Thoracic aorta (tissue), 2 donors: ENCODE results near the gene CHMP4A. TPM values are rescaled to one million over a fixed set of nuclear protein-coding genes. Genes with fewer than 3 reads are reported as not detected.

ENCODE experiments used
- ATAC-seq: fragments of 150-250 bp; one replicate; pipeline ENCODE4 v1.8.0; 2017; ENCODE audit warnings: low read depth; ENCODE audit not compliant: insufficient number of reproducible peaks, low FRiP score
- DNase-seq: peaks from one replicate; pipeline ENCODE4 v3.0.0-alpha.2; 2020; ENCODE audit warnings: low spot score
- H3K27ac ChIP-seq, 2 donors: fragments of 200-600 bp; sonication (generic); 1 replicate in 1 of 2; 2 replicates in 1 of 2; pipeline ENCODE4 v1.5.1; 2016; ENCODE audit warnings: mild to moderate bottlenecking in 2 of 2, moderate library complexity in 2 of 2
- H3K27me3 ChIP-seq: fragments of 200-600 bp; sonication (generic); replicated peaks from 2 replicates; pipeline ENCODE4 v1.6.0; 2016; ENCODE audit warnings: mild to moderate bottlenecking; ENCODE audit not compliant: insufficient read depth
- H3K36me3 ChIP-seq: fragments of 200-600 bp; sonication (generic); one replicate; pipeline ENCODE4 v1.5.1; 2016
- H3K4me1 ChIP-seq, 2 donors: fragments of 200-600 bp; sonication (generic); 1 replicate in 1 of 2; 2 replicates in 1 of 2; pipeline versions ENCODE4 v1.5.1 to v1.6.0; 2016; ENCODE audit warnings: low read depth in 2 of 2, mild to moderate bottlenecking in 1 of 2; ENCODE audit not compliant: control insufficient read depth in 1 of 2
- H3K4me3 ChIP-seq: fragments of 200-600 bp; sonication (generic); 2 replicates; pipeline ENCODE4 v1.5.1; 2016; ENCODE audit warnings: mild to moderate bottlenecking
- H3K9me3 ChIP-seq: fragments of 200-600 bp; sonication (generic); 2 replicates; pipeline ENCODE4 v1.5.1; 2016
- total RNA-seq, 2 donors: library from RNA; depleted of rRNA; stranded (reverse); fragments of >200 nt; gene quantifications; one replicate each; pipeline versions ENCODE4 v1.1.0 to v1.2.3, GENCODE V29; 2016
- TF ChIP-seq, protein P1 (sequence below): fragments of 200-600 bp; sonication (generic); IDR thresholded peaks from one replicate; pipeline ENCODE4 v1.5.1; 2019; ENCODE audit warnings: antibody characterized with exemption

The CHMP4A gene
- total RNA-seq, 2 donors from 2014 or later = 33.4 to 58.3 TPM

DNA sequence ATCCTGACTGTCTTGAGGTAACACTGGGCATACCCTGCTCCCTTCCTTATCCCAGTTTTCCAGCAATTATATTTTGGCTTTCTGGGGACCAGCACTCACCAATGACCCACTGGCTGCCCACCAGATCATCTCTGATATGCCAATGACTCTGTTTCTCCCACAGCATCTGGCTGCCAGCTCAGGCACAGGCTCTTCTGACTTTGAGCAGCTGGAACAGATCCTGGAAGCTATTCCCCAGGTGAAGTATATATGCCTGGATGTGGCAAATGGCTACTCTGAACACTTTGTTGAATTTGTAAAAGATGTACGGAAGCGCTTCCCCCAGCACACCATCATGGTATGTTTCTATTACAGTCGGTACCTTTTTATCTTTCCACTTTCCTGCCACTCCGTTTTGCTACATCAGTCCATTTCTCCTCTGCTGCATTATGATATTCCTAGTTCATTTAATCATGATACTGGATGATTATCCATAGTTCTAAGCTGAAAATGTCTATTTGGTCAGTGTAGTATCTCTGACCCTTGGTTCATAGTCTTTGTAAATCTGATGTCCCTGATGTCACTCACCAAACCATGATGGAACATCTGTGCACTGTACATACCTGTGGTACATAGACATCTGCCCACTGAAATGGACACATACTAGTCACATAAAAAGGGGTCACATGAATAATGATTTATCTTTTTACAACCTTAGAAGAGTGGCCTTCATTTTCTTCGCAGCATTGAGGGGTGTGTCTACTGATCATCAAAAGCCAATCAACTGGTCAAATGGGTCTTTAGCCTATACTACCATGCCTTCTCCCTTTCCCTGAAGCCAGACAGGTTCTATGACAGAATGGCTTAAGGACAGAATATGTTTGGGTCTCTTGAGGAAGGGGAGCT lies 22.8 kb upstream of the CHMP4A start:
- no peak overlapping the region for H3K27ac ChIP-seq
- peaks cover 46% of the 10 kb centered on the region for H3K36me3 ChIP-seq
- DNase-seq = no peak

DNA sequence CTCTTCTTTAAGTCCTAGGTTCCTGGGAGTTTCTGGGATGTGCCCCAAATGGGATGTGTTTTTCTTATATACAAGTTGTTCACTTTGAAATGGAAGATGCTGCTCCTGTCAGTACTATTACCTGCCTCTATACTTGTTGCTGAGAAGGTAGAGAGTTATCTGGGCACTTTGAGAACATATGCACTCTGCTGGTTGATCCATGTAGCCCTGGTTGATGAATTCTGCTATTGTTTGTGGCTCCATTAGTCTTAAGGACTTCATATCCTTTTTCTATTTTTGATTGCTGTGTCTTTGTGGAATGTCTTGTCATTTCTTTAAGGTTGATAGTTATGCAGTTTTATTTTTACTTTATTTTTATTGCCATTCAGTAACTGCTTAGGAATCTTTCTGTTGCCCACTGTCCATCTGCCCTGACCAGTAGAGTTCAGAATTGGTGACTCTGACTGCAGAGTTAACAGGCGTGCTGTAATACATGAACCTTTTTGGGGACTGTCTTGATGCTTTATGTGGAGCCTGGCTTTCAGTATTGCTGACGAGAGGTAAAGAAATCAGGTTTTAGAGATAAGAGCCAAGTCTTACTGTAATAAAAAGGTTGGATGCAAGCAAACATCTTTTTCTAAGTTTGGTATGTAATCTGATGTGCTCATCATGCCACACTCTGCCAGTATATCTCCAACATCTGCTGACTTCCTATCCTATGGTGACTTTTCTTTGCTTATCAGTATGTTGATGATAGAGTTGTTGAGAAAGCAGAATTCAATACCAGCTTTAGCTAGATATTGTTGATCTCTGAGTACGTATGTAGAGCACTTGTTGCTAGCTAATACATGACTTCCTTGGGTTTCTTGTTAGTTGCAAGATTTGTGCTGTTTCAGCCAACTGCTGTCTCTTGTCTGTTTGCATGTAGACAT lies 21.1 kb upstream of the CHMP4A start:
- no peaks in the 10 kb centered on the region for H3K27me3 ChIP-seq
- peak overlapping the region in 1 of 2 donors; percentile 81 for H3K27ac ChIP-seq
- H3K4me3 ChIP-seq = no peak overlapping the region
- TF ChIP-seq, protein P1, sequence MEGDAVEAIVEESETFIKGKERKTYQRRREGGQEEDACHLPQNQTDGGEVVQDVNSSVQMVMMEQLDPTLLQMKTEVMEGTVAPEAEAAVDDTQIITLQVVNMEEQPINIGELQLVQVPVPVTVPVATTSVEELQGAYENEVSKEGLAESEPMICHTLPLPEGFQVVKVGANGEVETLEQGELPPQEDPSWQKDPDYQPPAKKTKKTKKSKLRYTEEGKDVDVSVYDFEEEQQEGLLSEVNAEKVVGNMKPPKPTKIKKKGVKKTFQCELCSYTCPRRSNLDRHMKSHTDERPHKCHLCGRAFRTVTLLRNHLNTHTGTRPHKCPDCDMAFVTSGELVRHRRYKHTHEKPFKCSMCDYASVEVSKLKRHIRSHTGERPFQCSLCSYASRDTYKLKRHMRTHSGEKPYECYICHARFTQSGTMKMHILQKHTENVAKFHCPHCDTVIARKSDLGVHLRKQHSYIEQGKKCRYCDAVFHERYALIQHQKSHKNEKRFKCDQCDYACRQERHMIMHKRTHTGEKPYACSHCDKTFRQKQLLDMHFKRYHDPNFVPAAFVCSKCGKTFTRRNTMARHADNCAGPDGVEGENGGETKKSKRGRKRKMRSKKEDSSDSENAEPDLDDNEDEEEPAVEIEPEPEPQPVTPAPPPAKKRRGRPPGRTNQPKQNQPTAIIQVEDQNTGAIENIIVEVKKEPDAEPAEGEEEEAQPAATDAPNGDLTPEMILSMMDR = no peak
- H3K9me3 ChIP-seq = no peaks in the 10 kb centered on the region
- no peak for ATAC-seq
- peaks cover 12 to 43% of the 10 kb centered on the region in 2 donors for H3K4me1 ChIP-seq
- H3K36me3 ChIP-seq = peaks cover 35% of the 10 kb centered on the region
- no peak for DNase-seq

More for the DNA sequence above, 22.8 kb upstream of the CHMP4A start:
- H3K27me3 ChIP-seq = no peaks in the 10 kb centered on the region
- H3K9me3 ChIP-seq = no peaks in the 10 kb centered on the region
- H3K4me3 ChIP-seq = no peak overlapping the region
- peaks cover 25 to 55% of the 10 kb centered on the region in 2 donors for H3K4me1 ChIP-seq
- no peak for ATAC-seq
- TF ChIP-seq, protein P1 = no peak

DNA sequence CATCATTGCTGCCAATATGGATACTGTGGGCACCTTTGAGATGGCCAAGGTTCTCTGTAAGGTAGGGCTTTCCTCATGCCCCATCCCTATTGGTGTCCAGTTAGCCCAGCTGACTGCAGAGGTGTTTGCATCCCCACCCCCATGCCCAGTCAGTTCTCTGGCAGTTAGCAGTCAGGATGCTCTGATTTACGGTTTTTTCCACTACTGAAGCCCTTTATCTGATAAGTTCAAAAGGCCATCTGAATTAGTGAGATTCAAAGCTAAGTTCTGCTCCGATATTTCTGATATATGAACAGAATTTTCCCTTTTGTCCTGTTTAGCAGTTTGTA lies 20.2 kb upstream of the CHMP4A start:
- no peak for ATAC-seq
- H3K27me3 ChIP-seq = no peaks in the 10 kb centered on the region
- no peaks in the 10 kb centered on the region for H3K9me3 ChIP-seq
- H3K4me3 ChIP-seq = peak overlapping the region; percentile 74
- H3K4me1 ChIP-seq = peaks cover 12 to 35% of the 10 kb centered on the region in 2 donors
- DNase-seq = no peak
- TF ChIP-seq, protein P1 = no peak
- peaks cover 26% of the 10 kb centered on the region for H3K36me3 ChIP-seq
- peak overlapping the region; percentile 81 to 82 for H3K27ac ChIP-seq

DNA sequence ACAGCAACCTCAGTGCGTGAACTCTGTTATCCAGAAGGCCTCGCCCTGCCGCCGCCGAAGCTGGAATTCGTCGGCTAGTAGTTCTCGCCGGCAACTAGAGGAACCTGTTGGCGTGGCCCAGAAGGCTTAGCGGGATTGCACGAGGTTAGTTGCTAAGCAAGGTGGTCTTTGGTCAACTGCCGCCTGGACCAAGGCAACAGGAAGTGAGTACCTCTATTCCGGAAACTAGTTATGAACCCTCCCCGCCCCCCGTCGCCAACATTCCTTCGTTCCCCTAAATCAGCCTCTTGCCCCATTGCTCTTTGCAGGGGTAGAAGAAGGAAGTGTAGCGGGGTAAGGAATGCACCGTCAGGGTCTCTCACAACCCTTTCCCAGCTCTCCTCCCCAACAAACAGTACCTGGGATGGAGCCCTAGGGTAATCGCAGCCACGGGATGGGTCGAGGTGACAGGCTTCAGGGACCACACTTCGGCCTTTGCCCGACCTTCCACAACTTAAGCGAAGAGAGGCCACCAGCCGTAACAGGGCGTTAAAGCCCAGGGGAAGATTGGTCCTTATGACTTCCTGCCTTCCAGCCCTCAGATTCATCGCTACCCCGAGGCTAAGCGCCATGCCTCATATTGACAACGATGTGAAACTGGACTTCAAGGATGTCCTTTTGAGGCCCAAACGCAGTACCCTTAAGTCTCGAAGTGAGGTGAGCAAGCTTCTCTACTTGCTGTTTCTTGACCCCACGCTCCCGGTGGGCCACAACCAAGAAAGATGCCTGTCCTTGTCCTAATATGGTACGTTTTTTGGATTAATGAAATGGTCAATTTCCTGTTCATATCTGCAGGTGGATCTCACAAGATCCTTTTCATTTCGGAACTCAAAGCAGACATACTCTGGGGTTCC lies 19.6 kb upstream of the CHMP4A start, which contains the start of gene GMPR2:
Gene GMPR2 (plus strand): TSS at position 285 of the 893 bp plus-strand sequence. CDS start 325 bp downstream, at position 610.
- Histone ChIP-seq H3K27ac (peak within 1 kb of the TSS; percentile 81 to 82), H3K27me3 (no peaks in the 10 kb centered on the region), H3K4me1 (peaks cover 12 to 35% of the 10 kb centered on the region in 2 donors), H3K36me3 (peaks cover 23% of the 10 kb centered on the region), H3K4me3 (peak within 1 kb of the TSS; percentile 74), H3K9me3 (no peaks in the 10 kb centered on the region)
- ATAC-seq (peak; percentile 52), DNase-seq (peak; percentile 47)
- TF ChIP-seq, protein P1 = no peak
